C4-2B (cell line): ENCODE data around the gene FCGBP.

Source experiments
- ZFX ChIP-seq: fragments of 450-650 bp; IDR thresholded peaks from 2 replicates; pipeline ENCODE4 v1.6.1; 2017
- TF ChIP-seq, protein P1 (sequence below): fragments of 450-650 bp; conservative IDR thresholded peaks from 2 replicates; pipeline ENCODE4 v1.5.1; 2017; ENCODE audit warnings: mild to moderate bottlenecking

DNA sequence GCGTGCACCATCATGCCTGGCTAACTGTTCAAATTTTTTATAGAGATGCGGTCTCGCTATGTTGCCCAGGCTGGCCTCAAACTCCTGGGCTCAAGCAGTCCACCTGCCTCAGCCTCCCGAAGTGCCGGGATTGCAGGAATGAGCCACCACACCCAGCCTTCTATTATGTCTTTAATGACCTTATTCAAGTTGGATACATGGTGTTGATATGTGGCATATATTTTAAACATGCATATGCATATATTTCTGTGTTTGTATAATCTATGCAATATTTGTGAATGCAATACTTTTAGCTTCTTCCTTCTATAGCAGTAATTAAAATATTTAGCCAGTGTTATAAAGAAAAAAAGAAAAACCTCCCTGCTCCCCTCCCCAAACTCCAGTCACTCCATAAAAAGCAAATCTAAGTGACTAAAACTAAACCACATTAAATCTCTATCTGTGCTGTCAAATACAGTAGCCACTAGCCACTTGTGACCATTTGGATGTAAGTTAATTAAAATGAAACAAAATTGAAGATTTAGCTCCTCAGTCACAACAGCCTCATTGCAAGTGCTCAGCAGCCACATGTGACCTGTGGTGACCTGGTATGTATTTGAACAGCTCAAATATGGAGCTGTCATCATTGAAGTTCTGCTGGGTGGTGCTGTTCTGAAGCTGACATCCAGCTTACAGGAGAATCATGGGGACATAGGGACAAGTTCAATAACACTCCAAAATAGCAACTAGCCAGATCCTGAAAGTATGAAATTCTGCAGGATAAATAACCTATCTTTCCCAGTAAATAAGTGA, 27.4 kb downstream of the FCGBP start:
- TF ChIP-seq, protein P1, sequence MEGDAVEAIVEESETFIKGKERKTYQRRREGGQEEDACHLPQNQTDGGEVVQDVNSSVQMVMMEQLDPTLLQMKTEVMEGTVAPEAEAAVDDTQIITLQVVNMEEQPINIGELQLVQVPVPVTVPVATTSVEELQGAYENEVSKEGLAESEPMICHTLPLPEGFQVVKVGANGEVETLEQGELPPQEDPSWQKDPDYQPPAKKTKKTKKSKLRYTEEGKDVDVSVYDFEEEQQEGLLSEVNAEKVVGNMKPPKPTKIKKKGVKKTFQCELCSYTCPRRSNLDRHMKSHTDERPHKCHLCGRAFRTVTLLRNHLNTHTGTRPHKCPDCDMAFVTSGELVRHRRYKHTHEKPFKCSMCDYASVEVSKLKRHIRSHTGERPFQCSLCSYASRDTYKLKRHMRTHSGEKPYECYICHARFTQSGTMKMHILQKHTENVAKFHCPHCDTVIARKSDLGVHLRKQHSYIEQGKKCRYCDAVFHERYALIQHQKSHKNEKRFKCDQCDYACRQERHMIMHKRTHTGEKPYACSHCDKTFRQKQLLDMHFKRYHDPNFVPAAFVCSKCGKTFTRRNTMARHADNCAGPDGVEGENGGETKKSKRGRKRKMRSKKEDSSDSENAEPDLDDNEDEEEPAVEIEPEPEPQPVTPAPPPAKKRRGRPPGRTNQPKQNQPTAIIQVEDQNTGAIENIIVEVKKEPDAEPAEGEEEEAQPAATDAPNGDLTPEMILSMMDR: no peak
- no peak for TF ChIP-seq ZFX
